Measurements from ENCODE around the gene SPARCL1. TPM values are rescaled to one million over a fixed set of nuclear protein-coding genes. Genes with fewer than 3 reads are reported as not detected.
A peak's percentile ranks its signal among the peaks of the same experiment; 100 is the strongest.
"Not testable (repeated sequence)": the region's sequence is repeated elsewhere in the genome, so short reads cannot be mapped to it uniquely, and the experiment has no call there.

Gene SPARCL1
- total RNA-seq (2014; rRNA removed; shearing (Covaris generic)) = not detected in 2 replicates
- polyA plus RNA-seq (2015; cell fraction: cytosol; rRNA removed) = not detected in 2 replicates
- not detected in 2 replicates for polyA plus RNA-seq (2015; cell fraction: nucleus; rRNA removed)

GRCh38 chr4:87529187-87529586, at the start of gene SPARCL1:
Gene SPARCL1 (minus strand): TSS chr4:87529376. CDS start chr4:87499574, 29,802 bp downstream.
- DNase-seq (ENCODE audit: low read depth) = no peak

- no peak for DNase-seq (ENCODE audit: low read depth)
Observed at GRCh38 chr4:87575983-87576382, 46.8 kb upstream of the SPARCL1 start.

GRCh38 chr4:87575408-87575807, 46.2 kb upstream of the SPARCL1 start:
- DNase-seq (ENCODE audit: low read depth) = no peak

- DNase-seq (ENCODE audit: low read depth) = peak; percentile 44
Observed at GRCh38 chr4:87574996-87575395, 45.8 kb upstream of the SPARCL1 start.

GRCh38 chr4:87574376-87574775, 45.2 kb upstream of the SPARCL1 start:
- not testable (repeated sequence) for DNase-seq (ENCODE audit: low read depth)

GRCh38 chr4:87570290-87570805, 41.2 kb upstream of the SPARCL1 start:
- no peak for DNase-seq (ENCODE audit: low read depth)

GRCh38 chr4:87567191-87567590, 38.0 kb upstream of the SPARCL1 start:
- no peak for DNase-seq (ENCODE audit: low read depth)

- DNase-seq (ENCODE audit: low read depth) = no peak
Observed at GRCh38 chr4:87566276-87566675, 37.1 kb upstream of the SPARCL1 start.

- DNase-seq (ENCODE audit: low read depth) = no peak
Observed at GRCh38 chr4:87565746-87566145, 36.6 kb upstream of the SPARCL1 start.

GRCh38 chr4:87560802-87561201, 31.6 kb upstream of the SPARCL1 start:
- peak; percentile 32 for DNase-seq (ENCODE audit: low read depth)

GRCh38 chr4:87559090-87559837, 30.1 kb upstream of the SPARCL1 start:
- DNase-seq (ENCODE audit: low read depth) = no peak

GRCh38 chr4:87557348-87557747, 28.2 kb upstream of the SPARCL1 start:
- DNase-seq (ENCODE audit: low read depth) = peak; percentile 48

- DNase-seq (ENCODE audit: low read depth) = peak; percentile 98
Observed at GRCh38 chr4:87555773-87556619, 26.8 kb upstream of the SPARCL1 start.

- DNase-seq (ENCODE audit: low read depth) = no peak
Observed at GRCh38 chr4:87553182-87553581, 24.0 kb upstream of the SPARCL1 start.

GRCh38 chr4:87551361-87551760, 22.2 kb upstream of the SPARCL1 start:
- no peak for DNase-seq (ENCODE audit: low read depth)

GRCh38 chr4:87547016-87547708, 18.0 kb upstream of the SPARCL1 start:
- DNase-seq (ENCODE audit: low read depth) = peak; percentile 72

GRCh38 chr4:87545052-87545451, 15.9 kb upstream of the SPARCL1 start:
- DNase-seq (ENCODE audit: low read depth) = no peak

GRCh38 chr4:87543835-87544461, 14.8 kb upstream of the SPARCL1 start:
- DNase-seq (ENCODE audit: low read depth) = peak; percentile 56

- no peak for DNase-seq (ENCODE audit: low read depth)
Observed at GRCh38 chr4:87542734-87543312, 13.6 kb upstream of the SPARCL1 start.

GRCh38 chr4:87541956-87542709, 13.0 kb upstream of the SPARCL1 start:
- DNase-seq (ENCODE audit: low read depth) = no peak

All from HT1080 (cell line).